PC-9 (cell line): ENCODE results near the gene ZNF341. TPM values are rescaled to one million over a fixed set of nuclear protein-coding genes. Genes with fewer than 3 reads are reported as not detected.
A peak's percentile ranks its signal among the peaks of the same experiment; 100 is the strongest.

Source experiments
- BruUV-seq: library from RNA; stranded (reverse); fragments of 400-500 nt; replicated peaks from 2 replicates; lab custom pipeline; 2021; lab: Mats Ljungman, UMichigan
- CTCF ChIA-PET: fragments of 300-600 bp; sonication (Branson Sonifier 250); formaldehyde crosslinking; loops from one replicate; lab custom pipeline; 2022; ENCODE audit warnings: antibody characterized with exemption; lab: Charles Lee
- POLR2A ChIA-PET: fragments of 300-600 bp; sonication (Branson Sonifier 250); formaldehyde crosslinking; loops from one replicate; lab custom pipeline; 2022; ENCODE audit warnings: antibody characterized with exemption; ENCODE audit not compliant: unreplicated experiment; lab: Charles Lee
- DNase-seq, 2 experiments: peaks; one replicate each; pipeline versions ENCODE4 v3.0.0 to v3.0.0-alpha.2; 2015 to 2022; ENCODE audit warnings: mixed read lengths in 1 of 2
- H2AFZ ChIP-seq: fragments of 200-600 bp; sonication (generic); 2 replicates; pipeline ENCODE4 v1.8.1; 2017; ENCODE audit warnings: antibody characterized with exemption
- H3F3A ChIP-seq: fragments of 200-600 bp; sonication (generic); 2 replicates; pipeline ENCODE4 v1.8.1; 2017; ENCODE audit warnings: antibody characterized with exemption, mild to moderate bottlenecking, low read depth; ENCODE audit not compliant: insufficient read depth
- H3K27ac ChIP-seq: fragments of 200-600 bp; sonication (generic); 2 replicates; pipeline ENCODE4 v1.6.1; 2016; ENCODE audit warnings: mixed run types
- H3K27me3 ChIP-seq: fragments of 200-600 bp; sonication (generic); 2 replicates; pipeline ENCODE4 v1.6.1; 2016; ENCODE audit warnings: low read depth, mixed run types; ENCODE audit not compliant: insufficient read depth
- H3K36me3 ChIP-seq: fragments of 200-600 bp; sonication (generic); 2 replicates; pipeline ENCODE4 v1.6.1; 2016; ENCODE audit warnings: low read depth, mixed run types
- H3K4me1 ChIP-seq: fragments of 200-600 bp; sonication (generic); replicated peaks from 2 replicates; pipeline ENCODE4 v1.6.1; 2016; ENCODE audit warnings: mixed run types; ENCODE audit not compliant: insufficient read depth
- H3K4me2 ChIP-seq: fragments of 200-600 bp; sonication (generic); 2 replicates; pipeline ENCODE4 v1.6.1; 2017; ENCODE audit warnings: mixed run types
- H3K4me3 ChIP-seq: fragments of 200-600 bp; sonication (generic); 2 replicates; pipeline ENCODE4 v1.6.1; 2016; ENCODE audit warnings: mixed run types
- H3K79me2 ChIP-seq: fragments of 200-600 bp; sonication (generic); 2 replicates; pipeline ENCODE4 v1.6.1; 2017; ENCODE audit warnings: low read depth, mixed run types
- H3K9me2 ChIP-seq: fragments of 200-600 bp; sonication (generic); 2 replicates; pipeline ENCODE4 v1.8.1; 2017; ENCODE audit warnings: mild to moderate bottlenecking; ENCODE audit not compliant: insufficient read depth
- H3K9me3 ChIP-seq: fragments of 200-600 bp; sonication (generic); 2 replicates; pipeline ENCODE4 v1.8.1; 2016; ENCODE audit warnings: low read depth; ENCODE audit not compliant: insufficient read depth
- H4K20me1 ChIP-seq: fragments of 200-600 bp; sonication (generic); 2 replicates; pipeline ENCODE4 v1.8.1; 2017; ENCODE audit not compliant: insufficient read depth
- EZH2 ChIP-seq: fragments of 200-600 bp; sonication (generic); IDR thresholded peaks from 2 replicates; pipeline ENCODE4 v1.8.0; 2017; ENCODE audit warnings: antibody characterized with exemption, low read depth
- intact Hi-C: fragments of 100-400 bp; cut with micrococcal nuclease; formaldehyde crosslinking; loops from one replicate; pipeline ENCODE4 v1.10.0; 2022; ENCODE audit not compliant: unreplicated experiment
- total RNA-seq: library from RNA; stranded (reverse); gene quantifications from 2 replicates; pipeline ENCODE4 v1.2.3, GENCODE V29; 2021
- TF ChIP-seq, protein P1 (sequence below): fragments of 200-600 bp; sonication (generic); conservative IDR thresholded peaks from 2 replicates; pipeline ENCODE4 v1.6.1; 2017; ENCODE audit warnings: mixed run types, antibody characterized with exemption, mild to moderate bottlenecking, moderate library complexity

ZNF341 gene
- total RNA-seq, 1 experiment from 2014 or later = 5.6 TPM

DNA sequence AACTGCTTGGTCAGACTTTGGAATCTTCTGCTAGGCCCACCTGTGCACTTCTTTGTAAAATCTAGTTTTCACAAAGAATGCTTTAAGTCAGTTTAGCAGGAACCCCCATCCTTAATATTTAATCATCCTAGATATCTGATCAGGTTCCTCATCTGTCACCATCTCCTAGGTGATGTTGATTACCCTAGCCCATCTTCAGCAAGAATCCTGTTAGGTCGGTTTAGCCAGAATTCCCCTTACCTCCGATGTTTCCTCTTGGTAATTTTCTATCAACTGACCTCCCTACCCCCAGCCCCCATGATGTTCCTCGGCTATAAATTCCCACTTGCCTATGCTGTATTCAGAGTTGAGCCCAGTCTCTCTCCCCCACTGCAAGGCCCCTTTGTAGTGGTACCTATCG lies 2.7 kb upstream of the ZNF341 start:
- Histone ChIP-seq H4K20me1 (no peaks in the 10 kb centered on the region), H3K79me2 (no peaks in the 10 kb centered on the region), H3F3A (peaks cover 62% of the 10 kb centered on the region), H3K27me3 (no peaks in the 10 kb centered on the region), H3K9me3 (no peaks in the 10 kb centered on the region), H3K27ac (peak overlapping the region; percentile 27), H3K4me2 (peak overlapping the region; percentile 59), H3K36me3 (no peaks in the 10 kb centered on the region), H2AFZ (no peak overlapping the region), H3K9me2 (no peaks in the 10 kb centered on the region), H3K4me1 (peaks cover 66% of the 10 kb centered on the region), H3K4me3 (no peak overlapping the region)
- TF ChIP-seq, protein P1, sequence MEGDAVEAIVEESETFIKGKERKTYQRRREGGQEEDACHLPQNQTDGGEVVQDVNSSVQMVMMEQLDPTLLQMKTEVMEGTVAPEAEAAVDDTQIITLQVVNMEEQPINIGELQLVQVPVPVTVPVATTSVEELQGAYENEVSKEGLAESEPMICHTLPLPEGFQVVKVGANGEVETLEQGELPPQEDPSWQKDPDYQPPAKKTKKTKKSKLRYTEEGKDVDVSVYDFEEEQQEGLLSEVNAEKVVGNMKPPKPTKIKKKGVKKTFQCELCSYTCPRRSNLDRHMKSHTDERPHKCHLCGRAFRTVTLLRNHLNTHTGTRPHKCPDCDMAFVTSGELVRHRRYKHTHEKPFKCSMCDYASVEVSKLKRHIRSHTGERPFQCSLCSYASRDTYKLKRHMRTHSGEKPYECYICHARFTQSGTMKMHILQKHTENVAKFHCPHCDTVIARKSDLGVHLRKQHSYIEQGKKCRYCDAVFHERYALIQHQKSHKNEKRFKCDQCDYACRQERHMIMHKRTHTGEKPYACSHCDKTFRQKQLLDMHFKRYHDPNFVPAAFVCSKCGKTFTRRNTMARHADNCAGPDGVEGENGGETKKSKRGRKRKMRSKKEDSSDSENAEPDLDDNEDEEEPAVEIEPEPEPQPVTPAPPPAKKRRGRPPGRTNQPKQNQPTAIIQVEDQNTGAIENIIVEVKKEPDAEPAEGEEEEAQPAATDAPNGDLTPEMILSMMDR = no peak
- TF ChIP-seq EZH2 = no peak
- BruUV-seq = no TSS peak
- ChIA-PET POLR2A (no interaction called here), CTCF (interaction anchor here (0.5 kb wide), 1 partner anchor 9 kb away, joined by 5 read pairs; no protein-coding TSS in a partner anchor)
- intact Hi-C loops = no loop called here
- peak in 1 of 2 experiments; percentile 43 for DNase-seq

DNA sequence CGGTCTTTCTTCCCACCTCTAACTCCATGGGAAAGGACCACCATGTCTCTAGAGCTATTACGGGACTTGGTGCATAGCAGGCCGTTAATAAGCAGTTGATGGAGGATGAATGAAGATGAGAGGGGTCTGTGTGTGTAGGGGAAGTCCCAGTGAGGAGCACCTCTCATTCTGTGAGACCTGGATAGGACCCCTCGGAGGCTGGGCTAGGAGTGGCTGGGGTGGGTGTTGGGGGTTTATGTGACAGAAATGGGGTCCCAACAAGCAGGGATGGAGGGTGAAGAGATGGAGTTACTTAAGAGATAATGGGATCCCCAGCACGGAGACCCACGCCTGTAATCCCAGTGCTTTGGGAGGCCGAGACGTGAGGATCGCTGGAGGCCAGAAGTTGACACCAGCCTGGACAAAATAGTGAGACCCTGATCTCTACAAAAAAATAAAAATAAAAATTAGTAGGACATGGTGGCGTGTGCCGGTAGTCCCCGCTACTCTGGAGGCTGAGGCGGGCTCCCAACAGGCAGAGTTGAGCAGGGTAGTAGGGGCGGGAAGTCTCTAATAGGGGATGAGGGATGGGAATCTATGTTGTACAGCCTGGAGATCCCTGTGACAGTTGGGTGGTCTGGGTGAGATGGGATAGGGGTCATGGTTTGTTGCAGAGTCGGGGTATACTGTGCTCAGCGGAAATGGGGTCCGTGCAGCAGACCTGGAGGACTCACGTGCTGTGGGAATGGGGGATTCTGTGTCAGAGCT lies 677 bp upstream of the ZNF341 start:
- TF ChIP-seq, protein P1 = no peak
- TF ChIP-seq EZH2 = no peak
- intact Hi-C loops = loop anchor here (1.0 to 5.0 kb wide), 7 partner anchors 45 to 381 kb away; partner anchors contain the start of genes CDK5RAP1, E2F1, EIF2S2 and NECAB3
- peak overlapping the region; percentile 38 for H3K27ac ChIP-seq
- H3K4me2 ChIP-seq = peak overlapping the region; percentile 75
- peaks cover 62% of the 10 kb centered on the region for H3K4me1 ChIP-seq
- POLR2A ChIA-PET = interaction anchor here (0.6 kb wide), 1 partner anchor 64 kb away, joined by 6 read pairs; the partner anchor contains the start of gene ACTL10
- H3K27me3 ChIP-seq = no peaks in the 10 kb centered on the region
- no peaks in the 10 kb centered on the region for H4K20me1 ChIP-seq
- no peak for DNase-seq
- H2AFZ ChIP-seq = peak overlapping the region; percentile 80
- no peaks in the 10 kb centered on the region for H3K9me2 ChIP-seq
- peaks cover 16% of the 10 kb centered on the region for H3K79me2 ChIP-seq
- CTCF ChIA-PET = no interaction called here
- H3K9me3 ChIP-seq = no peaks in the 10 kb centered on the region; the same call in 1 of the 2 replicates
- peaks cover 55% of the 10 kb centered on the region for H3F3A ChIP-seq
- TSS peak; percentile 57 for BruUV-seq
- peak overlapping the region; percentile 55; the same call in 1 of the 2 replicates for H3K4me3 ChIP-seq
- H3K36me3 ChIP-seq = 0 out of 2 replicates have a peak, but pooled peaks cover under 1% of the 10 kb centered on the region

DNA sequence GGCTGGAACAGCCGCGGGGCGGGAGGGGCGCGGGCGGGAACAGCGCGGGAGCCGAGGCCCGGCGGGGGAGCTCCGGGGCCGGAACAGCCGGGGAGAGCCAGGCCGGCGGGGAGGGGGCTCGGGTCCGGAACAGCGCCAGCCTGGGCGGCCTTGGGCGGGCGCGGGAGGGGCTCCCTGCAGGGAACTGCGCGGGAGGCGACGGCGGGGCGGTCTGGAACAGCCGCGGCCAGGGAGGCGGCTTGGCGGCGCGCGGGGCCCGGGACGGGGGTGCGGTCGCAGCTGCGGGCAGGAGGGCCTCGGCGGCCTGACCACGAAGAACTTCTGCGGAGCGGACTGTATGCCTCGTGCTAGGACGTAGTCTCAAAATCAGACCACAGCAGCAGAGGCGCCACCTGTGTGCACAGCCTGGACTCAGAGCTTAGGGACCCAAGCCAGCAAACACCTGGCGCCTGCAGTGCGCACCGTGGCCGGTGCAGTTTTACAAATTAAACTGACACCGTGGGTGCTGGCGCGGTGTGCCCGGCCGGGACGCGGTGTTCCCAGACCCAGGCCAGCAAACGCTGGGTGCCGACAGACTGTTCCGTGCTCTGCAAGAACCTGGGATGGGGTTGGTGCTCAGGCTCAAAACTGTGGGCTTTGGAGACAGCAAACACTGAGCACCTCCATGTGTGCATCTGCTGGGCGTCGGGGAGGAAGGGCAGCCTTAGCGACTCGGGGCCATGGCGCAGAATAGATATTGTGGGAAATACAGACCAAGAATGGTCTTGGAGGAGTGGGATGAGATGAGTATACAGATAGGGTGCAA lies 572 bp downstream of the ZNF341 start:
- H4K20me1 ChIP-seq = no peaks in the 10 kb centered on the region
- intact Hi-C loops = loop anchor here (1.0 to 5.0 kb wide), 7 partner anchors 60 to 380 kb away; partner anchors contain the start of genes CDK5RAP1, EIF2S2, NECAB3 and RALY
- peaks cover 9% of the 10 kb centered on the region; the same call in 1 of the 2 replicates for H3K36me3 ChIP-seq
- H3K9me3 ChIP-seq = peaks cover 9% of the 10 kb centered on the region
- H3K27me3 ChIP-seq = no peaks in the 10 kb centered on the region
- H3K9me2 ChIP-seq = no peaks in the 10 kb centered on the region
- peaks cover 55% of the 10 kb centered on the region for H3K4me1 ChIP-seq
- DNase-seq = peak; percentile 71 to 96
- CTCF ChIA-PET = interaction anchor here (0.7 to 1.6 kb wide), 2 partner anchors 337 to 570 kb away, joined by 3 read pairs; no protein-coding TSS in a partner anchor
- peaks cover 51% of the 10 kb centered on the region for H3F3A ChIP-seq
- H3K79me2 ChIP-seq = peaks cover 24% of the 10 kb centered on the region
- H3K4me2 ChIP-seq = peak overlapping the region; percentile 85
- peak overlapping the region; percentile 94 for H3K27ac ChIP-seq
- POLR2A ChIA-PET = interaction anchor here (0.5 to 1.9 kb wide), 12 partner anchors 12 to 986 kb away, joined by 3 to 36 read pairs (median 5); partner anchors contain the start of genes CBFA2T2, CHMP4B, EIF2S2 and PXMP4
- peak overlapping the region; percentile 62 for H2AFZ ChIP-seq
- no peak for TF ChIP-seq EZH2
- TF ChIP-seq, protein P1 = no peak
- H3K4me3 ChIP-seq = peak overlapping the region; percentile 64
- BruUV-seq = no TSS peak
